Inflammatory macrophage (primary cell): Measurements from ENCODE around the gene STAG3.
"Not testable (repeated sequence)": the region's sequence is repeated elsewhere in the genome, so short reads cannot be mapped to it uniquely, and the experiment has no call there.

Experiments
- DNase-seq, 2 donors: peaks; one replicate each; pipeline ENCODE4 v3.0.0-alpha.2; 2020 to 2022

Gene STAG3

GRCh38 chr7:100217934-100218333 lies 40.2 kb downstream of the STAG3 start:
- peak in 1 of 2 donors; percentile 10 for DNase-seq

- no peak for DNase-seq
Measured at GRCh38 chr7:100219271-100219737, 41.6 kb downstream of the STAG3 start.

DNA sequence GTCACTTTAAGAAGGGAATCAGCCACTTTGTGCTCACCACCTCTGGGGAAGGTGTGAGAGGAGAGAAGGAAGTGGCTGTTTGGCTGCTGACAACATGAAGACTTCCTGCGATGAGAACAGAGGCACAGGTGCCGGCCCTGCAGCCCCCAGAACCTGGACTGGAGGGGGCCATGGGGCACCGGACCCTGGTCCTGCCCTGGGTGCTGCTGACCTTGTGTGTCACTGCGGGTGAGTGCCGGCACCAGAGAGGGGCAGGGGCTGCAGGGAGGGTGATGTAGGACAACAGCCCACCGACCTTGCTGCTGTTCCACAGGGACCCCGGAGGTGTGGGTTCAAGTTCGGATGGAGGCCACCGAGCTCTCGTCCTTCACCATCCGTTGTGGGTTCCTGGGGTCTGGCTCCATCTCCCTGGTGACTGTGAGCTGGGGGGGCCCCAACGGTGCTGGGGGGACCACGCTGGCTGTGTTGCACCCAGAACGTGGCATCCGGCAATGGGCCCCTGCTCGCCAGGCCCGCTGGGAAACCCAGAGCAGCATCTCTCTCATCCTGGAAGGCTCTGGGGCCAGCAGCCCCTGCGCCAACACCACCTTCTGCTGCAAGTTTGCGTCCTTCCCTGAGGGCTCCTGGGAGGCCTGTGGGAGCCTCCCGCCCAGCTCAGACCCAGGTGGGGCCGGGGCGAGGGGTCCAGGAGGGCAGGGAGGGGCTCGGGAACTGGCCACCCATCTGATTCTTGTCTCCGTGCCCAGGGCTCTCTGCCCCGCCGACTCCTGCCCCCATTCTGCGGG lies 42.3 kb downstream of the STAG3 start, which contains the start of gene PVRIG:
Gene PVRIG (plus strand): TSS at position 149 of the 785 bp plus-strand sequence. CDS start 22 bp downstream, at position 171.
- DNase-seq: not testable (repeated sequence)

DNA sequence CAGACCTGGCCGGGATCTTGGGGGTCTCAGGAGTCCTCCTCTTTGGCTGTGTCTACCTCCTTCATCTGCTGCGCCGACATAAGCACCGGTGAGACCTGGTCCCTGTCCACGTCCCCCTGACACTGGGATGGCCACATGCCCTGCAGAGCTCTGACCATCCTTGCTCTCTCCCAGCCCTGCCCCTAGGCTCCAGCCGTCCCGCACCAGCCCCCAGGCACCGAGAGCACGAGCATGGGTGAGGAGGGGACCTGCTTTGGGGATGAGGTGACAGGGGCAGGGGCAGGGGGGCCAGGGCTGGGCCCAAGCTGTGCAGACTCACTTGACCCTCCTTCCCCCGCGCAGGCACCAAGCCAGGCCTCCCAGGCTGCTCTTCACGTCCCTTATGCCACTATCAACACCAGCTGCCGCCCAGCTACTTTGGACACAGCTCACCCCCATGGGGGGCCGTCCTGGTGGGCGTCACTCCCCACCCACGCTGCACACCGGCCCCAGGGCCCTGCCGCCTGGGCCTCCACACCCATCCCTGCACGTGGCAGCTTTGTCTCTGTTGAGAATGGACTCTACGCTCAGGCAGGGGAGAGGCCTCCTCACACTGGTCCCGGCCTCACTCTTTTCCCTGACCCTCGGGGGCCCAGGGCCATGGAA lies 43.0 kb downstream of the STAG3 start:
- no peak for DNase-seq

- no peak for DNase-seq
Measured at GRCh38 chr7:100221231-100221718, 43.6 kb downstream of the STAG3 start.

DNA sequence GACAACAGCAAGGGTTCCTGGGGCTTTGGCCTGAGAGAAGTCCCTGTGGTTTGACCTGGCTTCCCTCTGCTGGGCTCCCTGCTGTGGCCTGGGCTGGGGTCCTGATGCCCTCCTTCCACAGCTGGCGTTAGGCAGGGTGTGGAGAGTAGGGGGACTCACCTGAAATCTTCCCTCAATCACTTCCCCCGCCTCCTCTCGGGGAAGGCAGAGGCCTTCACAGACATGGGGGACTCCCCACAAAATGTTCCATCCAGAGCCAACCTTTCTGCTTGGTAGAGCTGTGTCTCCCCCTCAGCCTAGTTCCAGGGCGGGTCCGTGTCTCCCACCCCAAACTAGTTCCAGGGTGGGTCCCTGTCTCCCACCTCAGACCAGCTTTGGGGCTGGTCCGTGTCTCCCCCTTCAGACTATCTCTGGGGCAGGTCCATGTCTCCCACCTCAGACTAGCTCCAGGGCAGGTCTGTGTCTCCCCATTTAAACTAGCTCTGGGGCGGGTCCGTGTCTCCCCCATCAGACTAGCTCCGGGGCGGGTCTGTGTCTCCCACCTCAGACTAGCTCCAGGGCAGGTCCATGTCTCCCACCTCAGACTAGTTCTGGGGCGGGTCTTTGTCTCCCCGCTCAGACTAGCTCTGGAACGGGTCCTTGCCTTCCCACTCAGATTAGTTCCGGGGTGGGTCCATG lies 44.2 kb downstream of the STAG3 start:
- no peak for DNase-seq

- no peak for DNase-seq
Measured at GRCh38 chr7:100222445-100223132, 44.9 kb downstream of the STAG3 start.

DNA sequence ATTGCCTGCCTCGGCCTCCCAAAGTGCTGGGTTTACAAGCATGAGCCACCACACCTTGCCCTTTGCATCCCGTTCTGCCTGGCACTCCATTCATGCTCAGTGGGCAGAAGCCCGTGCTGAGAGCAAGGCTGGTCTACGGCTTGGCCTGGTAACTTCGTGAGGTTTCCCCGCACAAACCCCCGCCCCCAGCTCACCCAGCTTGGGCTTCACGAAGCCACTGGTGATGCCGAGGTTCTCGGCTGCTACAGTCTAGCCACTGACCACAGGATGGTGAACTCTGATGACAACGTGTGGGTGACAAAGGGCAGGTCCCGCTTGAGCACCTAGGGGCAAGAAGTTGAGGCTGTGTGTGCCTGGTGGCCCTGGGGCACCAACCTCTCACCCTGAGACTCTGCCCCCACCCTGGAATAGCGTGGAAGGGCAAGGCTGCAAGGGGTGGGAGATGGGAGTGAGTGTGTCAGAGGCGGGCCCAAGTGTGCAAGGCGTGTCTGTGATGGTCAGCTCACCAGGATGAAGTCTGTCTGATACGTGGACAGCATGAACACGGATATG lies 45.7 kb downstream of the STAG3 start:
- DNase-seq: not testable (repeated sequence)

- DNase-seq: not testable (repeated sequence)
Measured at GRCh38 chr7:100224891-100225290, 47.2 kb downstream of the STAG3 start.

DNA sequence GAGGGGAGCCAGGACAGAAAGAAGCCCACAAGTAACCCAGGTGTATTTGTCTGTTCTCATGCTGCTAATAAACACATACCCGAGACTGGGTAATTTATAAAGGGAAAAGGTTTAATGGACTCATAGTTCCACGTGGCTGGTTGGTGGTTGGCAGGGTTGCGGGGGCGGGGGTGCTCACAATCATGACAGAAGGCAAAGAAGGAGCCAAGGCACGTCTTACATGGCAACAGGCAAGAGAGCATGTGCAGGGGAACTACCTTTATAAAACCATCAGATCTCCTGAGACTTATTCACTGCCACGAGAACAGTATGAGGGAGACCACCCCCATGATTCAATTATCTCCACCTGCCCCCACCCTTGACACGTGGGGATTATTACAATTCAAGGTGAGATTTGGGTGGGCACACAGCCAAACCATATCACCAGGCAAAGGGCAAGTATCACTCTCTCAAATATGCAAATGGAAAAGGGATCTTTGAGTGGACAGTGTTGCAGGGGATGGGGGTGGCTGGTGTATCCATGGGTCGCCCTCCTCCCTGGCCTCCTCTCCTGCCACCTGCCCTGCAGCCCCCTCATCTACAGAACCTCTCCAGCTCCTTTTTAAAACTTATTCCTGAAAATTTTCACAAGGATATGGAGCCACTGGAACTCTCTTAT lies 57.1 kb downstream of the STAG3 start:
- DNase-seq: not testable (repeated sequence)

- not testable (repeated sequence) for DNase-seq
Measured at GRCh38 chr7:100239975-100240374, 62.3 kb downstream of the STAG3 start.

GRCh38 chr7:100243385-100243784 lies 65.7 kb downstream of the STAG3 start:
- peak in 1 of 2 donors; percentile 20 for DNase-seq

DNA sequence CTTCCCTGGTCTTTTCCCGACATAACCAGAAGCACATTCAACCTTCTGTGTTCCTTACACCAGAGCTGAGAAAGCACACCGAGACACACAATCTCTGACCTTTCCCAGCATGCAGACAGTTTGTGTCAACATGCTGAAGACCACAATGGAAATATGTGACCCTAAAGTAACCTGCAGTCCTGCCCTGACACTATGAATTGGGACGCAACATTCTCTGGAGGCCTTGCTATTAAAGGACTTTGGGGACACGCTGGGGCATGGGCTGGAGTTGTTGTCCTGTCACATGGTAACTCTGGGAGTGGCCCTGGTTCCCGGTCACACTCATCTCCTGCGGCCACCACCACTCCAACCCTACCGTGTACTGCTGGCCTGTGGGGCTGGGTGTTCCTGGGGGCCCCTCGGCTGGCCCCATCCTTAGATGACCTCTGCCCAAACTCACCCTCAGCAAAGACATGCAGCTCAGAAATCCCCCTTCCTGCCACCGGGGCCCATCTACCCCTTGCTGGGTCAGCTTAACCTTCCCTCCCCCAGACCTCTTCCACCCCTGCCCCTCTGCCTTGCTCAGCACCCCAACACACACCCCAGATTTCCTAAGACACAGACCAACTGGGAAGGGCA lies 67.4 kb downstream of the STAG3 start:
- not testable (repeated sequence) for DNase-seq

- not testable (repeated sequence) for DNase-seq
Measured at GRCh38 chr7:100246121-100246864, 68.6 kb downstream of the STAG3 start.

- DNase-seq: not testable (repeated sequence)
Measured at GRCh38 chr7:100246865-100247137, 69.1 kb downstream of the STAG3 start.

- no peak for DNase-seq
Measured at GRCh38 chr7:100247152-100247757, 69.5 kb downstream of the STAG3 start.

DNA sequence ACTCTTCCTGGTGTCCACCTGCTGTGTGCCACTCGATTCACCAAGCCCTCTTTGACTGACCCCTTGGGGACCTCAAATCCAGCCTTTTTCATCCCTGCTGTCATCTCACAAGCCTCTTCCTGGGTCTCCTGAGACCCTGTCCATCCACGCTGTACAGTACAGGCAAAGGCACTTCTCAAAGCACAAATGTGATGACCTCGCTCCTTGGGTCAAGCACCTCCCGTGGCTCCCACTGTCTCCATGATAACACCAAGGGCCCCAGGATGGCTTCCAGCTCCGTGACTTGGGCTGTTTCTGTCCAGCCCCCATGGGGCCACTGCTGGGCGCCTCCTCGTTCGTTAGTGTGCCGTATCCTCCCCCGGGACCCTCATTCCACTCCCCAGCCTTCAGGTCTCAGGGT lies 70.8 kb downstream of the STAG3 start:
- no peak for DNase-seq

DNA sequence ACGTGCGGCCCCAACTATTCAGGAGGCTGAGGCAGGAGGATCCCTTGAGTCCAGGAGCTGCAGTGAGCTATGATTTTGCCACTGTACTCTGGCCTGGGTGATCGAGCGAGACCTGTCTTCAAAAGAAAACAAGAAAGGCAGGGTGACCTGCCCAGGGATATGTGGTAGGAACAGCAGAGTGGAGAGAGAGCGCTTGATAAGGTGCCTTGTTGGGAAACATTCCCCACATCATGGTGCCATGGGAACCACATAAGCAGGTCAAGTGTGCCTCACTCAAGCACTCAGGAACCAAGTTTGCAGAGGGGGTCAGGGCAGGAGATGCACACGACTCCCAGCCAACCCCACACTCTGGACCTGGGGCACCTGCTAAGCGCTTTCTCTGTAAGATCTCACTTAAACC lies 79.3 kb downstream of the STAG3 start:
- DNase-seq: no peak

- not testable (repeated sequence) for DNase-seq
Measured at GRCh38 chr7:100259984-100260383, 82.3 kb downstream of the STAG3 start.

DNA sequence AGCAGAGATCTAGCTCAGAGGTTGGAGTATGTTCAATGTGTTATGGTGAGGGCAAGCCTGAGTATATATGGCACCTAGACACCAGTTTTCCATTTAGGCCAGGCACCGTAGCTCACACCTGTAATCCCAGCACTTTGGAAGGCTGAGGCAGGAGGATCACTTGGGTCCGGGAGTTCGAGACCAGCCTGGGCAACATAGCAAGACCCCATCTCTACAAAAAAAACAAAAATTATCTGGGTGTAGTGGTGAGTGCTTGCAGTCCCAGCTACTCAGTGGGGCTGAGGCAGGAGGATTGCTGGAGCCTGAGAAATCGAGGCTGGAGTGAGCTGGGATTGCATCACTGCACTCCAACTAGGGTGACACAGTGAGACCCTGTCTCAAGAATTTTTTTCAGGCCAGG lies 85.2 kb downstream of the STAG3 start:
- DNase-seq: not testable (repeated sequence)
